GM04504 (cell line): ENCODE results near the gene ARHGAP4.

Experiments used
- DNase-seq: peaks from one replicate; pipeline ENCODE4 v3.0.0-alpha.2; 2012; ENCODE audit warnings: low read depth

Gene ARHGAP4

GRCh38 chrX:153882086-153882498 lies 44.0 kb downstream of the ARHGAP4 start:
- no peak for DNase-seq

GRCh38 chrX:153881281-153881680 lies 44.8 kb downstream of the ARHGAP4 start:
- no peak for DNase-seq

GRCh38 chrX:153880440-153880815 lies 45.6 kb downstream of the ARHGAP4 start:
- DNase-seq = no peak

- DNase-seq = no peak
These were observed 46.2 kb downstream of the ARHGAP4 start for GRCh38 chrX:153879741-153880439.

- no peak for DNase-seq
These were observed 47.0 kb downstream of the ARHGAP4 start for GRCh38 chrX:153878969-153879653.

GRCh38 chrX:153878345-153878744 lies 47.7 kb downstream of the ARHGAP4 start:
- no peak for DNase-seq

- DNase-seq = no peak
These were observed 48.3 kb downstream of the ARHGAP4 start for GRCh38 chrX:153877571-153878261.

- no peak for DNase-seq
These were observed 50.0 kb downstream of the ARHGAP4 start for GRCh38 chrX:153876112-153876491.

- DNase-seq = no peak
These were observed 50.5 kb downstream of the ARHGAP4 start for GRCh38 chrX:153875391-153876111.

- DNase-seq = no peak
These were observed 51.5 kb downstream of the ARHGAP4 start for GRCh38 chrX:153874366-153875125.

- DNase-seq = no peak
These were observed 52.0 kb downstream of the ARHGAP4 start for GRCh38 chrX:153874085-153874365.

GRCh38 chrX:153873282-153874084 lies 52.6 kb downstream of the ARHGAP4 start:
- DNase-seq = no peak

- DNase-seq = no peak
These were observed 53.9 kb downstream of the ARHGAP4 start for GRCh38 chrX:153871946-153872878.

GRCh38 chrX:153871451-153871850 lies 54.6 kb downstream of the ARHGAP4 start:
- no peak for DNase-seq

GRCh38 chrX:153870791-153871360 lies 55.2 kb downstream of the ARHGAP4 start:
- no peak for DNase-seq

- DNase-seq = no peak
These were observed 55.8 kb downstream of the ARHGAP4 start for GRCh38 chrX:153870288-153870690.

- DNase-seq = no peak
These were observed 56.4 kb downstream of the ARHGAP4 start for GRCh38 chrX:153869473-153870287.

- DNase-seq = no peak
These were observed 57.2 kb downstream of the ARHGAP4 start for GRCh38 chrX:153868576-153869472.
